Gastrocnemius medialis (tissue), 4 donors: ENCODE data around the gene DNM2. TPM values are rescaled to one million over a fixed set of nuclear protein-coding genes. Genes with fewer than 3 reads are reported as not detected.

ENCODE experiments used
- ATAC-seq, 2 donors: fragments of 150-250 bp; one replicate each; pipeline ENCODE4 v1.9.1; 2016
- DNase-seq, 2 donors: peaks; one replicate each; pipeline ENCODE4 v3.0.0-alpha.2; 2019
- H3K27ac ChIP-seq, 4 donors: fragments of 200-600 bp; sonication (generic); 1 replicate in 1 of 4; 2 replicates in 3 of 4; pipeline ENCODE4 v1.5.1; 2016 to 2018; ENCODE audit warnings: mild to moderate bottlenecking in 2 of 4, moderate library complexity in 1 of 4
- H3K27me3 ChIP-seq, 3 donors: fragments of 200-600 bp; sonication (generic) in 2 of 3; 1 replicate in 1 of 3; 2 replicates in 2 of 3; pipeline versions ENCODE4 v1.5.1 to v1.6.0; 2016 to 2019; ENCODE audit warnings: mild to moderate bottlenecking in 1 of 3, moderate library complexity in 1 of 3
- H3K36me3 ChIP-seq, 2 donors: fragments of 200-600 bp; sonication (generic) in 1 of 2; one replicate each; pipeline ENCODE4 v1.5.1; 2017 to 2018
- H3K4me1 ChIP-seq, 2 donors: fragments of 200-600 bp; sonication (generic) in 1 of 2; one replicate each; pipeline ENCODE4 v1.5.1; 2016 to 2017; ENCODE audit warnings: mild to moderate bottlenecking in 2 of 2
- H3K4me3 ChIP-seq, 4 donors: fragments of 200-600 bp; sonication (generic) in 3 of 4; 1 replicate in 1 of 4; 2 replicates in 3 of 4; pipeline ENCODE4 v1.5.1; 2016 to 2019; ENCODE audit warnings: mild to moderate bottlenecking in 2 of 4
- H3K9me3 ChIP-seq, 3 donors: fragments of 200-600 bp; sonication (generic) in 2 of 3; 1 replicate in 1 of 3; 2 replicates in 2 of 3; pipeline ENCODE4 v1.5.1; 2016 to 2019
- POLR2A ChIP-seq, 2 donors: fragments of 450-650 bp; IDR thresholded peaks; one replicate each; pipeline ENCODE4 v1.6.1; 2017; ENCODE audit warnings: antibody characterized with exemption in 2 of 2, mild to moderate bottlenecking in 2 of 2, moderate library complexity in 2 of 2
- in situ Hi-C, 4 donors: fragments of 200-750 bp; cut with MboI; loops; one replicate each; pipeline versions ENCODE4 v1.15.0 to v1.8.0; 2017; ENCODE audit warnings: low sequenced_read_pairs in 4 of 4
- intact Hi-C: fragments of 100-400 bp; cut with DNase I; formaldehyde crosslinking; loops from one replicate; pipeline ENCODE4 v1.15.1; 2023; ENCODE audit warnings: low total_unique reads
- total RNA-seq, 4 donors: library from RNA; depleted of rRNA; stranded (reverse); fragments of >200 nt; gene quantifications; one replicate each; pipeline versions ENCODE4 v1.1.0 to v1.2.3, GENCODE V29; 2016
- TF ChIP-seq, protein P1 (sequence below), 5 experiments: fragments of 450-650 bp in 3 of 5; fragments of 200-600 bp in 2 of 5; sonication (generic) in 2 of 5; IDR thresholded peaks in 4 of 5; conservative IDR thresholded peaks in 1 of 5; 1 replicate in 4 of 5; 2 replicates in 1 of 5; pipeline ENCODE4 v1.5.1; 2016 to 2019; ENCODE audit warnings: antibody characterized with exemption in 5 of 5, mild to moderate bottlenecking in 3 of 5, moderate library complexity in 3 of 5

DNM2 gene
- total RNA-seq, 4 donors from 2014 or later = 76.2 to 131 (median 108) TPM

DNA sequence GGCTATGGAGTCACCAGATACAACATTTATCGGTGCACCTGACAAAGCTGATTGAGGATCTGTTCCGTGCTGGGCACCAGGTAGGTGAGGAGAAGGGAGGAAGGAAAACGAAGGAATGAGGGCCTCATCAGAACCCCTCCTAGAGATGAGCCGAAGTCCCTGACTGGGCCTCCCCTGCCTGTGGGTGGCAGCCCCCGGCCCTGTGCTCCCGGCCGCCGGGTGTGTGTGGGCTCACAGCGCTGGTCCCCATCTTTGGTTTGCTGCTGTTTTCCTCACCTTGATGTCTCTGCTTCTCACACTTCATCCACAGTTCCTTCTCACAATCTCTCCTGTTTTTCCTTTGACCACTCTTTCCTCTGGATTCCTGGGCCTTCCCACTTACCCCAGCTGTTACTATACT lies 85.4 kb downstream of the DNM2 start:
- H3K27me3 ChIP-seq = no peaks in the 10 kb centered on the region
- TF ChIP-seq POLR2A (IDR thresholded peaks at IDR 0.05) = no peak
- TF ChIP-seq, protein P1, sequence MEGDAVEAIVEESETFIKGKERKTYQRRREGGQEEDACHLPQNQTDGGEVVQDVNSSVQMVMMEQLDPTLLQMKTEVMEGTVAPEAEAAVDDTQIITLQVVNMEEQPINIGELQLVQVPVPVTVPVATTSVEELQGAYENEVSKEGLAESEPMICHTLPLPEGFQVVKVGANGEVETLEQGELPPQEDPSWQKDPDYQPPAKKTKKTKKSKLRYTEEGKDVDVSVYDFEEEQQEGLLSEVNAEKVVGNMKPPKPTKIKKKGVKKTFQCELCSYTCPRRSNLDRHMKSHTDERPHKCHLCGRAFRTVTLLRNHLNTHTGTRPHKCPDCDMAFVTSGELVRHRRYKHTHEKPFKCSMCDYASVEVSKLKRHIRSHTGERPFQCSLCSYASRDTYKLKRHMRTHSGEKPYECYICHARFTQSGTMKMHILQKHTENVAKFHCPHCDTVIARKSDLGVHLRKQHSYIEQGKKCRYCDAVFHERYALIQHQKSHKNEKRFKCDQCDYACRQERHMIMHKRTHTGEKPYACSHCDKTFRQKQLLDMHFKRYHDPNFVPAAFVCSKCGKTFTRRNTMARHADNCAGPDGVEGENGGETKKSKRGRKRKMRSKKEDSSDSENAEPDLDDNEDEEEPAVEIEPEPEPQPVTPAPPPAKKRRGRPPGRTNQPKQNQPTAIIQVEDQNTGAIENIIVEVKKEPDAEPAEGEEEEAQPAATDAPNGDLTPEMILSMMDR (IDR thresholded peaks at IDR 0.05 in 4 of 5, conservative IDR thresholded peaks at IDR 0.05 in 1 of 5) = no peak
- H3K9me3 ChIP-seq = no peaks in the 10 kb centered on the region
- no peak overlapping the region for H3K4me3 ChIP-seq
- in situ Hi-C loops = no loop called here
- no peaks in the 10 kb centered on the region for H3K4me1 ChIP-seq
- DNase-seq (no peak), ATAC-seq (no peak)
- peaks cover 0 to 77% of the 10 kb centered on the region in 2 donors for H3K36me3 ChIP-seq
- no peak overlapping the region for H3K27ac ChIP-seq
- intact Hi-C loops = no loop called here

DNA sequence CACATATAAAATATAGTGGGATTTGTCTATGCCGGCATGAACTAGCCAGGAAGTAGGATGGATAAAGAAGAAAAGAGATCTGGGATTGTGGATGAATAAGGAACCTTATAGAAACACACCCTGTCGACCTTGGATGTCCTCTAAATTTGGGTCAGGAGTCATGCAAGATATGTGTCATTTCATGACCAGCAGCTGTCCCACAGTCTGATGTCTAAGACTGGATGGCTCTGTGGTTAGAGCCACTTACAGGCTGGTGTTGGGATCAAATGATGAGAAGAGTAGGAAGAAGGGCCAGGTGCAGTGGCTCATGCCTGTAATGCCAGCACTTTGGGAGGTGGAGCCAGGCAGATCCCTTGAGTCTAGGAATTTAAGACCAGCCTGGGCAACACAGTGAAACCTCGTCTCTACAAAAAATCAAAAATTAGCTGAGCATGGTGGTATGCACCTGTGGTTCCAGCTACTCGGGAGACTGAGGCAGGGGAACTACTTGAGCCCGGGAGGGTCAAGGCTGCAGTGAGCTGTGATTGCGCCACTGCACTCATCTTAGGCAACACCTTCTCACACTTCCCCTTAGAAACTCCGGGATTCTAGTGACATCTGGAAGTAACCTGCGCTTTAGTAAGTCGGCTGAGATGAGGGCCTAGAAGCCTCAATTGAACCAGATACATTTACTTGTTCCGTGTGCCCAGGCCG lies 87.3 kb downstream of the DNM2 start:
- intact Hi-C loops = no loop called here
- Histone ChIP-seq H3K9me3 (no peaks in the 10 kb centered on the region), H3K4me1 (no peaks in the 10 kb centered on the region), H3K27me3 (no peaks in the 10 kb centered on the region), H3K27ac (no peak overlapping the region), H3K36me3 (peaks cover 0 to 78% of the 10 kb centered on the region in 2 donors), H3K4me3 (no peak overlapping the region)
- DNase-seq (no peak), ATAC-seq (no peak)
- in situ Hi-C loops = no loop called here
- TF ChIP-seq POLR2A (IDR thresholded peaks at IDR 0.05) = no peak
- TF ChIP-seq, protein P1 (IDR thresholded peaks at IDR 0.05 in 4 of 5, conservative IDR thresholded peaks at IDR 0.05 in 1 of 5) = no peak

DNA sequence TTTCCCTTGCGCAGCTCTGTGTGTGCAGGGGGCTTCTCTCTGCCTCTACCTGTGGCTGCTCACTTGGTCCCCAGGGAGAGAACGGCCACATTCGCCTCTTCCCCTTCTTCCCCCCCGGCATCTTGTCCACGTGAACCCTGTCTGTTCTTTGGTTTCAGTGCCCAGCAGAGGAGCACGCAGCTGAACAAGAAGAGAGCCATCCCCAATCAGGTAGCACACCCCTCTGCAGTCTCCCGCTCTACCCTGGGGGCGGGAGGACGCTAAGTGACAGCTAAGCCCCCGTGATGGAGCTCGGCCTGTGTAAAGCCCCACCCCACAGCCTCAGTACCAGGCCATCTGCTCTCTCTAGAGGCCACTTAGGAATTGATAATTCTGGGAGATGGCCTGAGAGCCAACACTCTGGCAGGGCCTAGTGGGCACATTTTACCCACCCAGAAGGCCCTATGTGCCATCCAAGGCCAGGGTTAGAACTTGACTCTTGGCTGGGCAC lies 87.9 kb downstream of the DNM2 start:
- intact Hi-C loops = no loop called here
- H3K36me3 ChIP-seq = peaks cover 0 to 78% of the 10 kb centered on the region in 2 donors
- no peak overlapping the region for H3K27ac ChIP-seq
- ATAC-seq = no peak
- H3K9me3 ChIP-seq = no peaks in the 10 kb centered on the region
- TF ChIP-seq, protein P1 (IDR thresholded peaks at IDR 0.05 in 4 of 5, conservative IDR thresholded peaks at IDR 0.05 in 1 of 5) = no peak
- TF ChIP-seq POLR2A (IDR thresholded peaks at IDR 0.05) = no peak
- H3K4me1 ChIP-seq = no peaks in the 10 kb centered on the region
- in situ Hi-C loops = no loop called here
- no peak for DNase-seq
- no peaks in the 10 kb centered on the region for H3K27me3 ChIP-seq
- H3K4me3 ChIP-seq = no peak overlapping the region

DNA sequence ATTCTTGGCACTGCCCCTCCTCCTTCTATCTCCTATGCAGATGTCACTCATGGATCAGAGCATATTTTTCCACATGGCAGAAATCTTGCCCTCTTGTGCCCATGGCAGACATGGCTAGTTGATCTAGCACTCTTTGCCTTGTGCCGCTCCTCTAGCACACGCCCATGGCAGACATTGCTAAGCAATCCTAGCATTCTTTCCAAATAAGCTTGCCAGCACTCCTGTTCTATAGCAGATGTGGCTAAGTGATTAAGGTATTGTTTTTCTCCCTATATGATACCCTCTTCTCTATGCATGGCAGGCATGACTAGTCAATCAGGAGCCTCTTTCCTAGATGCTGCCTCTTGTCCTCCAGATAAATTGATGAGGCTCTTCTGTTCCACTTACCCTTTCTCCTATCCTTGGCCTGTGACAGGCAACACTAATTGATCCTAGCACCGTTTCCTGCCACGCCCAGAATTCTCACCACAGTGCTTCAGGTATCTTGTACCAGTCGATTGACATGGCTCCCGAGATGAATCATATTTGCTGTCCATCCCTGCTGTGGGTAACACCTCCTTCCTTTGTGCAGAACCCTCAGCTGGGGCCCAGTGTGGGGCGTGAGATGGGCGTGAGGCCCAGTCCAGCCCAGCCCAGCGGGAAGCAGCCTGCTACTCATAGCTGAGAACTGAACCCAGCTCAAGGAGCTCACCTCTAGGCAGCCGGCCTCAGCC lies 91.2 kb downstream of the DNM2 start:
- no peak overlapping the region for H3K4me3 ChIP-seq
- H3K27ac ChIP-seq = no peak overlapping the region
- H3K36me3 ChIP-seq = peaks cover 0 to 75% of the 10 kb centered on the region in 2 donors
- ATAC-seq (no peak), DNase-seq (no peak)
- TF ChIP-seq POLR2A (IDR thresholded peaks at IDR 0.05) = no peak
- TF ChIP-seq, protein P1 (IDR thresholded peaks at IDR 0.05 in 4 of 5, conservative IDR thresholded peaks at IDR 0.05 in 1 of 5) = no peak
- intact Hi-C loops = no loop called here
- in situ Hi-C loops = no loop called here
- H3K27me3 ChIP-seq = no peaks in the 10 kb centered on the region
- no peaks in the 10 kb centered on the region for H3K4me1 ChIP-seq
- H3K9me3 ChIP-seq = no peaks in the 10 kb centered on the region
